ENCODE data around the gene AP1M1. TPM values are rescaled to one million over a fixed set of nuclear protein-coding genes. Genes with fewer than 3 reads are reported as not detected.

The AP1M1 gene
- total RNA-seq, 4 donors from 2014 or later = 68.2 to 119 (median 73.5) TPM

- DNase-seq (no peak), ATAC-seq (no peak)
- Histone ChIP-seq H3K4me1 (peaks cover 0 to 11% of the 10 kb centered on the region in 2 donors), H3K36me3 (no peaks in the 10 kb centered on the region), H3K27ac (peak overlapping the region in 1 of 4 donors; percentile 81), H3K9me3 (no peaks in the 10 kb centered on the region), H3K27me3 (no peaks in the 10 kb centered on the region), H3K4me3 (no peak overlapping the region)
- in situ Hi-C loops (cut with MboI; ENCODE audit: low sequenced_read_pairs in 4 of 4) (no loop called here), intact Hi-C loops (cut with DNase I; ENCODE audit: low total_unique reads) (no loop called here)
- TF ChIP-seq CTCF (IDR thresholded peaks at IDR 0.05 in 4 of 5, conservative IDR thresholded peaks at IDR 0.05 in 1 of 5) (no peak), POLR2A (IDR thresholded peaks at IDR 0.05) (no peak)
These were observed 63.1 kb downstream of the AP1M1 start for GRCh38 chr19:16260812-16261161.

GRCh38 chr19:16261584-16262368, 64.1 kb downstream of the AP1M1 start:
- TF ChIP-seq POLR2A (IDR thresholded peaks at IDR 0.05) (no peak), CTCF (IDR thresholded peaks at IDR 0.05 in 4 of 5, conservative IDR thresholded peaks at IDR 0.05 in 1 of 5) (no peak)
- in situ Hi-C loops (cut with MboI; ENCODE audit: low sequenced_read_pairs in 4 of 4) = no loop called here
- Histone ChIP-seq H3K4me3 (no peak overlapping the region), H3K27me3 (no peaks in the 10 kb centered on the region), H3K9me3 (no peaks in the 10 kb centered on the region), H3K36me3 (no peaks in the 10 kb centered on the region), H3K4me1 (peaks cover 0 to 11% of the 10 kb centered on the region in 2 donors), H3K27ac (no peak overlapping the region)
- no peak for DNase-seq
- no peak for ATAC-seq
- intact Hi-C loops (cut with DNase I; ENCODE audit: low total_unique reads) = no loop called here

- Histone ChIP-seq H3K4me1 (peaks cover 0 to 11% of the 10 kb centered on the region in 2 donors), H3K27me3 (no peaks in the 10 kb centered on the region), H3K36me3 (no peaks in the 10 kb centered on the region), H3K4me3 (no peak overlapping the region), H3K9me3 (no peaks in the 10 kb centered on the region), H3K27ac (no peak overlapping the region)
- intact Hi-C loops (cut with DNase I; ENCODE audit: low total_unique reads) (no loop called here), in situ Hi-C loops (cut with MboI; ENCODE audit: low sequenced_read_pairs in 4 of 4) (no loop called here)
- TF ChIP-seq POLR2A (IDR thresholded peaks at IDR 0.05) (no peak), CTCF (IDR thresholded peaks at IDR 0.05 in 4 of 5, conservative IDR thresholded peaks at IDR 0.05 in 1 of 5) (no peak)
- no peak for ATAC-seq
- DNase-seq = no peak
These were observed 64.9 kb downstream of the AP1M1 start for GRCh38 chr19:16262618-16263017.

GRCh38 chr19:16263141-16263761, 65.5 kb downstream of the AP1M1 start:
- intact Hi-C loops (cut with DNase I; ENCODE audit: low total_unique reads) = no loop called here
- no peak for ATAC-seq
- in situ Hi-C loops (cut with MboI; ENCODE audit: low sequenced_read_pairs in 4 of 4) = no loop called here

More at GRCh38 chr19:16263141-16263761, 65.5 kb downstream of the AP1M1 start:
- Histone ChIP-seq H3K27ac (no peak overlapping the region), H3K36me3 (no peaks in the 10 kb centered on the region), H3K9me3 (no peaks in the 10 kb centered on the region), H3K4me3 (no peak overlapping the region), H3K4me1 (peaks cover 0 to 11% of the 10 kb centered on the region in 2 donors), H3K27me3 (no peaks in the 10 kb centered on the region)
- DNase-seq = no peak
- TF ChIP-seq POLR2A (IDR thresholded peaks at IDR 0.05) (no peak), CTCF (IDR thresholded peaks at IDR 0.05 in 4 of 5, conservative IDR thresholded peaks at IDR 0.05 in 1 of 5) (no peak)

All from gastrocnemius medialis (tissue), 4 donors.